ENCODE measurements around the gene CACNA1G. TPM values are rescaled to one million over a fixed set of nuclear protein-coding genes. Genes with fewer than 3 reads are reported as not detected.
A peak's percentile ranks its signal among the peaks of the same experiment; 100 is the strongest.

CACNA1G gene
- 7.9 TPM for polyA plus RNA-seq (ENCODE audit: insufficient read length)
- long read RNA-seq, donor 1: 0 reads
- long read RNA-seq, donor 2: 0 reads
- long read RNA-seq, donor 3: 0 reads
- long read RNA-seq, donor 4: 0 reads
- long read RNA-seq, donor 5: 0 reads
- long read RNA-seq, donor 6: 0 reads
- long read RNA-seq, donor 7: 0 reads
- long read RNA-seq, donor 8: 0 reads

GRCh38 chr17:50560185-50560824 lies at the start of gene CACNA1G:
Gene CACNA1G (plus strand): TSS chr17:50560715. CDS start chr17:50561460, 745 bp downstream.
- peak; percentile 93 for DNase-seq

GRCh38 chr17:50511058-50511457 lies 49.5 kb upstream of the CACNA1G start:
- no peak for DNase-seq

- DNase-seq: no peak
These were observed 47.0 kb upstream of the CACNA1G start for GRCh38 chr17:50513495-50513894.

- DNase-seq: no peak
These were observed 46.1 kb upstream of the CACNA1G start for GRCh38 chr17:50514388-50514787.

GRCh38 chr17:50514936-50515702 lies 45.4 kb upstream of the CACNA1G start:
- DNase-seq: no peak

- no peak for DNase-seq
These were observed 43.5 kb upstream of the CACNA1G start for GRCh38 chr17:50517011-50517410.

- DNase-seq: no peak
These were observed 42.8 kb upstream of the CACNA1G start for GRCh38 chr17:50517504-50518383.

- DNase-seq: no peak
These were observed 42.0 kb upstream of the CACNA1G start for GRCh38 chr17:50518384-50519023.

GRCh38 chr17:50519141-50519834 lies 41.2 kb upstream of the CACNA1G start:
- no peak for DNase-seq

GRCh38 chr17:50520483-50520882 lies 40.0 kb upstream of the CACNA1G start:
- DNase-seq: no peak

GRCh38 chr17:50521514-50521913 lies 39.0 kb upstream of the CACNA1G start:
- no peak for DNase-seq

GRCh38 chr17:50522766-50523165 lies 37.7 kb upstream of the CACNA1G start:
- no peak for DNase-seq

GRCh38 chr17:50523208-50523607 lies 37.3 kb upstream of the CACNA1G start:
- DNase-seq: no peak

GRCh38 chr17:50524838-50525237 lies 35.7 kb upstream of the CACNA1G start:
- no peak for DNase-seq

GRCh38 chr17:50527155-50527762 lies 33.3 kb upstream of the CACNA1G start:
- DNase-seq: no peak

- DNase-seq: no peak
These were observed 32.5 kb upstream of the CACNA1G start for GRCh38 chr17:50527949-50528474.

- DNase-seq: no peak
These were observed 30.7 kb upstream of the CACNA1G start for GRCh38 chr17:50529849-50530248.

- no peak for DNase-seq
These were observed 29.0 kb upstream of the CACNA1G start for GRCh38 chr17:50531428-50532025.

- no peak for DNase-seq
These were observed 28.0 kb upstream of the CACNA1G start, which contains the start of gene EPN3 for GRCh38 chr17:50532452-50533024. Gene EPN3 (plus strand): TSS chr17:50532735. CDS start chr17:50536557, 3,822 bp downstream.

Data from left kidney (tissue), 8 donors.